Mucosa of rectum (tissue), 2 donors: ENCODE results near the gene FLT3.

Experiments used
- H3K27ac ChIP-seq, 2 donors: one replicate each; pipeline ENCODE4 v1.7.0; 2013; ENCODE audit warnings: inconsistent platforms in 2 of 2, low read depth in 2 of 2, low read length in 2 of 2
- H3K27me3 ChIP-seq, 2 donors: one replicate each; pipeline ENCODE4 v1.7.0; 2013; ENCODE audit warnings: low read length in 2 of 2; ENCODE audit not compliant: control insufficient read depth in 2 of 2, insufficient read depth in 2 of 2
- H3K36me3 ChIP-seq, 2 donors: one replicate each; pipeline ENCODE4 v1.7.0; 2013; ENCODE audit warnings: low read length in 2 of 2; ENCODE audit not compliant: control insufficient read depth in 2 of 2, insufficient read depth in 2 of 2
- H3K4me1 ChIP-seq, 2 donors: one replicate each; pipeline ENCODE4 v1.7.0; 2013; ENCODE audit warnings: low read length in 2 of 2, mild to moderate bottlenecking in 1 of 2; ENCODE audit not compliant: control insufficient read depth in 2 of 2, insufficient read depth in 2 of 2
- H3K4me3 ChIP-seq, 2 donors: one replicate each; pipeline ENCODE4 v1.7.0; 2013; ENCODE audit warnings: low read length in 2 of 2
- H3K9ac ChIP-seq, 2 donors: one replicate each; pipeline ENCODE4 v1.7.0; 2013; ENCODE audit warnings: low read length in 2 of 2, low read depth in 1 of 2, mild to moderate bottlenecking in 1 of 2
- H3K9me3 ChIP-seq, 2 donors: one replicate each; pipeline ENCODE4 v1.7.0; 2013; ENCODE audit warnings: low read length in 2 of 2; ENCODE audit not compliant: control insufficient read depth in 2 of 2
- donor health status: healthy.
- donor health status: Normal muscosa, but diverticular disease.

FLT3 gene

DNA sequence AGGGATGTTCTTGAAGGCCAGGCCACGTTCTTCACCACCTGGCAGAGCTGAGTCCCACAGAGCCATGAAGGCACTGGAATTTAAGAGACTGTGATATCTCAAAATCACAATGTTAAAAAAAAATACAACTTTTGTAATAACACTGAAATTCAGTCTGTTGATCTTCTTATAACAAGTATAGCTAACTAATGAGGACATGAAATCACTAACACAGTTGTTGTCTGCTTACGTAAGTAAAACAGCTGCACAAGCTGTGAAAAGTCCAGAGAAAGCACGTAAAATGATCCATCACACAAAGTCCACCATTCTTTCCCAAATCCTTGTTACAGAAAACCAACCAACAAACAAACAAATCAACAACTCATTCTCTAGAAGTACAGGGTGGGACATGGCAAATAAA, 32.9 kb downstream of the FLT3 start:
- Histone ChIP-seq H3K4me1 (no peaks in the 10 kb centered on the region), H3K9ac (no peak overlapping the region), H3K27me3 (no peaks in the 10 kb centered on the region), H3K9me3 (no peaks in the 10 kb centered on the region), H3K36me3 (no peaks in the 10 kb centered on the region), H3K4me3 (no peak overlapping the region), H3K27ac (no peak overlapping the region)

- Histone ChIP-seq H3K4me3 (no peak overlapping the region), H3K27me3 (no peaks in the 10 kb centered on the region)
Observed at GRCh38 chr13:28058866-28059613, 41.3 kb downstream of the FLT3 start.

DNA sequence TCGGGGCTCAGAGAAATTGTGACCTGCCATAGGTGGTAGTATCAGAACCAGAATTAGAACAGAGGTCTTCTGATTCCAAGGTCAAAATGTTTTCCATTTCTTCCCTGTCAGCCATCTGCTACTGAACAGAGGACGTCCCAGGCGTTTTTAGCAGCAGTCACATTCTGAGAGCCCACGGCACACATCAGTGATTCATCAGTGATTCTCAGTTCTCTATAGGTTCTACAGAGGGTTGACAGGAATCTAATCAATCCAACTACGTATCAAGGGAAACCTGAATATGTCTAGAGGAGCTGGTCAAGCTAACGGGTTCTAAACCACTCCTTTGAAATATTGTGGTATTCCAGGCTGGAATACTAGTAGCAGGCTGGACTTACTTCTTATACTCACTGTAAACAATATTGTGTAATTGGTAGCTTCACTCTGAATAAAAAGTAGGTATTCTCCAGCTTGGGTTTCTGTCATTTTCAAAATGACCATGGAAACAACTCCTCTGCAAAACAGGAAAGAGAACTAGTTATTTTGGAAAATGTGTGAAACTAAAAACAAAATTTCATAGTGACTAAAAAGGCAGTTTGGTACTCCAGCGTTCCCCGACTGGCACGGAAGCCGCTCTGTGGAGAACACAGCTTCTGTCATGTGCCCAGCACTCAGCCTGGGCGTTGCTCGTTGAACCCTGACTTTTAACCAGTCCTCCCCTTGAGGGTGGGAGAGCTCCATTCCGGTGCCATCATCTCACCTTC, 43.2 kb downstream of the FLT3 start:
- Histone ChIP-seq H3K4me3 (no peak overlapping the region), H3K27me3 (no peaks in the 10 kb centered on the region), H3K9me3 (no peaks in the 10 kb centered on the region), H3K36me3 (no peaks in the 10 kb centered on the region), H3K9ac (no peak overlapping the region), H3K27ac (peak overlapping the region in 1 of 2 donors; percentile 16), H3K4me1 (no peaks in the 10 kb centered on the region)

More at GRCh38 chr13:28058866-28059613, 41.3 kb downstream of the FLT3 start:
- H3K9me3 ChIP-seq, result no peaks in the 10 kb centered on the region
- no peaks in the 10 kb centered on the region for H3K4me1 ChIP-seq
- no peak overlapping the region for H3K9ac ChIP-seq
- H3K27ac ChIP-seq, result no peak overlapping the region
- H3K36me3 ChIP-seq, result no peaks in the 10 kb centered on the region

DNA sequence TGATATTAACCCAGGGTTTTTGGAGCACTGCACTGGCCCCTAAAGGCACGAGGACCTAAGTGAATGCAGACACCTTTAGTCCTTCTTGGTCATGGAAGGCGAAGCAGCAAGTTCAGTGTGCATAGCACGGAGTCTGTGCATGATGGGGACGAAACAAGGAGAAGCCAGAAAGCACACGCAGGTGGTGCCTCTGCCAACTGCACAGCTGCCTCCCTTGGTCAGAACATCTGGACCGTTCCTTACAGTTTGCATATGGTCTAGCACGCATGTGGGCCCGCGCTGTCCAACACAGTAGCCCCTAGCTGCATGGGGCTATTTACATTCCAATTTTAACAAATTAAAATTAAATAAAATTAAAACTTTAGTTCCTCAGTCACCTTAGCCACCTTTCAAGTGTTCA, 44.0 kb downstream of the FLT3 start:
- H3K4me3 ChIP-seq, result no peak overlapping the region
- H3K9ac ChIP-seq, result no peak overlapping the region
- no peak overlapping the region for H3K27ac ChIP-seq
- H3K27me3 ChIP-seq, result no peaks in the 10 kb centered on the region
- H3K36me3 ChIP-seq, result no peaks in the 10 kb centered on the region
- H3K4me1 ChIP-seq, result no peaks in the 10 kb centered on the region
- no peaks in the 10 kb centered on the region for H3K9me3 ChIP-seq

DNA sequence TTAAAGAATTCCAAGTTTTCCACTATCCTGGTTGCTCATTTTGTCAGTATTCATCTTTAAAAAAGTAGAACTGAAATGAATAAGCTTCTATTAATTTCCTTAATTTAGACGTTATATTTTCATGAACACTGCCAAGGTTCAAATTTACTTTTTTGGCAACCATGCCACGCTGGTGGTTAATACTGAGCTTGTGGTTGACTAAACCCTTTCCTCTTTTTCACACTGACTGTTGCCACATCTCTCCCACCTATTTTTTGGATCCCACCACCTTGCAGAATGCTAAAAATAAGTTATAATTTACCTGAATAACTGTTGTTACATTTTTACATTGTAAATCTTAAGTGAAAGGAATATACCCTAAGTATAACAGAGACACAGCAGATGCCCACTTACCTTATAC, 45.0 kb downstream of the FLT3 start:
- no peak overlapping the region for H3K4me3 ChIP-seq
- no peak overlapping the region for H3K9ac ChIP-seq
- no peak overlapping the region for H3K27ac ChIP-seq
- no peaks in the 10 kb centered on the region for H3K27me3 ChIP-seq
- H3K9me3 ChIP-seq, result no peaks in the 10 kb centered on the region
- no peaks in the 10 kb centered on the region for H3K36me3 ChIP-seq
- H3K4me1 ChIP-seq, result no peaks in the 10 kb centered on the region

- H3K4me3 ChIP-seq, result no peak overlapping the region
- H3K4me1 ChIP-seq, result no peaks in the 10 kb centered on the region
- H3K9me3 ChIP-seq, result no peaks in the 10 kb centered on the region
- H3K27me3 ChIP-seq, result no peaks in the 10 kb centered on the region
- no peaks in the 10 kb centered on the region for H3K36me3 ChIP-seq
- no peak overlapping the region for H3K9ac ChIP-seq
- H3K27ac ChIP-seq, result no peak overlapping the region
Observed at GRCh38 chr13:28052945-28053344, 47.4 kb downstream of the FLT3 start.

DNA sequence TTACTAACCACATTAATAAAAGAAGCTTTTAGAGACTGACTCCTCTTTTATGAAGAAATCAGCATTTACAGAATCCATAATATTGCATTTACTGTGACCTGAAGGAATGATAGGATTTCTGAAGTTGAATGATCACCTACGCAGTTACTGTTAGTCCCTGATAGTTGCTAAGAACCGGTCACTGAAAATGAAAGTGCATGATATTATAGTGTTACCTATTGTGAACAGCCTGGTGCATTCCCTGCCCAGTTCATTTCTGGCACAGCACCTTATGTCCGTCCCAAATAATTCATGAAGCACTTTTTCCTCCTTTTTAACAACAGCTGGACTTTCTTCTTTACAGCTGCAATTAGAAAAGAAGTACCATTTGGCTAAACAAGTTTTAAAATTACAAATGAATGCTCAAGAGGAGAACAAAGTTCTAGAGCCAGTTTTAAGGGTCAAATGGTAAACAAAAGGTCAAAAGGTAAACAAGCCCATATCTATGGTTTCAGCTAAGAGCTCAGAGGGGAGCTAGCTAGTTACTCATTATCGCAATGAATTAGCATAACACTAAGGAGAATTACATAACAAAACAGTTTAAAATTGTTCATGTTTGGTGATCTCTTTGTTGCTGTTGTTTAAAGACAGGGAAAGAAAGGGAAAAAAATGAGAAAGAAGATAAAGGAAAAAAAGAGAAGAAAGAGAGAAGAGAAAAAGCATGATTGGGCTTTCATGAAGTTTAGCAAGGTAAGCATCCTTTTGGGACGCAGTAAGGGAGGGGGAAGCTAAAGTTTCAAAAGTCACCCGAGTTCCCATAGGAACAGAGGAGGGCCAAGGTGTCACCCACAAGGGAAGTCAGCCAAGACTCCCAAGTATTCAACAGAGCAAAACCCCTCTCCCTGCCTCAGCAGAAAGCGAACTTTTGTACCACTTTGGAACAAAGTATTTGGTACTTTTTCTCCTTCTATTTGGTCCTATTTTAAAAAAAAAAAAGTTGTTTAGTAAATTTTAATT, 50.2 kb downstream of the FLT3 start:
- Histone ChIP-seq H3K4me1 (no peaks in the 10 kb centered on the region), H3K36me3 (no peaks in the 10 kb centered on the region), H3K4me3 (no peak overlapping the region), H3K27me3 (no peaks in the 10 kb centered on the region), H3K27ac (peak overlapping the region; percentile 21 to 52), H3K9ac (no peak overlapping the region), H3K9me3 (no peaks in the 10 kb centered on the region)

- Histone ChIP-seq H3K27me3 (no peaks in the 10 kb centered on the region), H3K36me3 (no peaks in the 10 kb centered on the region), H3K9ac (no peak overlapping the region), H3K4me1 (no peaks in the 10 kb centered on the region), H3K27ac (peak overlapping the region; percentile 21 to 52), H3K4me3 (no peak overlapping the region), H3K9me3 (no peaks in the 10 kb centered on the region)
Observed at GRCh38 chr13:28049215-28049614, 51.2 kb downstream of the FLT3 start.

DNA sequence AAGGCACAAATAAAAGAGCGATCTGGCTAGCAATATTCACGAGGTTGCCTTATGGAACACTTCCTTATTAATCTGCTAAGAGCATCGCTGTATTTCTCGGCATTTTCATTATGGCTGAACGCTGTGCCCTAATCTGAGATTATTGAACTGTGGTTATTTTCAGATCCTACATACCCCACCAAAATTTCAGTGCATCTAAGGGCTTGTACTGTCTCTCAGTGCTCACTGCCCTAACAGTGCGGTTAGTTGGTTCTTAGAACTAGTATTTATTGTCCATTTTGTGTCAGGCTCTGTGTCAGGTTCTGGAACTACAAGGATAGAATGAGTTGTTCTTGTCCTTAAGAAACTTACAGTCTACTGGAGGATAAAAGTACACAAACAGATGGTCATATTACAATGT, 51.6 kb downstream of the FLT3 start:
- Histone ChIP-seq H3K9me3 (no peaks in the 10 kb centered on the region), H3K4me1 (no peaks in the 10 kb centered on the region), H3K27me3 (no peaks in the 10 kb centered on the region), H3K4me3 (no peak overlapping the region), H3K27ac (peak overlapping the region; percentile 52 to 53), H3K9ac (no peak overlapping the region), H3K36me3 (no peaks in the 10 kb centered on the region)
